HG02642 (cell line): ENCODE results near the gene SGCB.
"Not testable (repeated sequence)": the region's sequence is repeated elsewhere in the genome, so short reads cannot be mapped to it uniquely, and the experiment has no call there.

Experiments
- ATAC-seq: cut with Tn5 transposase; IDR thresholded peaks from one replicate; pipeline ENCODE4 v1.9.1; 2021; ENCODE audit warnings: mild to moderate bottlenecking; ENCODE audit not compliant: unreplicated experiment, poor library complexity

The SGCB gene

GRCh38 chr4:52038103-52038912 lies at the start of gene SGCB:
TSS of gene SGCB (minus strand) at chr4:52038299. CDS start at chr4:52038259, 40 bp downstream.
- ATAC-seq = peak; percentile 97

GRCh38 chr4:52086425-52086824 lies 48.3 kb upstream of the SGCB start:
- not testable (repeated sequence) for ATAC-seq

GRCh38 chr4:52081216-52081615 lies 43.1 kb upstream of the SGCB start:
- no peak for ATAC-seq

GRCh38 chr4:52079659-52080058 lies 41.6 kb upstream of the SGCB start:
- no peak for ATAC-seq

- ATAC-seq = no peak
Measured at GRCh38 chr4:52076731-52077130, 38.6 kb upstream of the SGCB start.

GRCh38 chr4:52071791-52072546 lies 33.9 kb upstream of the SGCB start:
- ATAC-seq = no peak

- ATAC-seq = no peak
Measured at GRCh38 chr4:52069571-52069970, 31.5 kb upstream of the SGCB start.

GRCh38 chr4:52059372-52059771 lies 21.3 kb upstream of the SGCB start:
- no peak for ATAC-seq

GRCh38 chr4:52058275-52058674 lies 20.2 kb upstream of the SGCB start:
- no peak for ATAC-seq

- ATAC-seq = no peak
Measured at GRCh38 chr4:52057196-52057595, 19.1 kb upstream of the SGCB start.

GRCh38 chr4:52054254-52054653 lies 16.2 kb upstream of the SGCB start:
- no peak for ATAC-seq

GRCh38 chr4:52052475-52052780 lies 14.3 kb upstream of the SGCB start:
- peak; percentile 61 for ATAC-seq

- ATAC-seq = peak; percentile 73
Measured at GRCh38 chr4:52051615-52052474, 13.7 kb upstream of the SGCB start.

GRCh38 chr4:52051213-52051614 lies 13.1 kb upstream of the SGCB start, which contains the start of gene SPATA18:
TSS of gene SPATA18 (plus strand) at chr4:52051304. CDS start at chr4:52051705, 401 bp downstream.
- peak; percentile 53 for ATAC-seq

GRCh38 chr4:52049266-52049665 lies 11.2 kb upstream of the SGCB start:
- ATAC-seq = no peak

GRCh38 chr4:52045028-52045427 lies 6.9 kb upstream of the SGCB start:
- no peak for ATAC-seq

- ATAC-seq = peak; percentile 62
Measured at GRCh38 chr4:52037689-52038102, 403 bp downstream of the SGCB start.

GRCh38 chr4:52036886-52037530 lies 1.1 kb downstream of the SGCB start:
- ATAC-seq = no peak

- ATAC-seq = no peak
Measured at GRCh38 chr4:52035190-52035589, 2.9 kb downstream of the SGCB start.

GRCh38 chr4:52032005-52032404 lies 6.1 kb downstream of the SGCB start:
- ATAC-seq = no peak
